GM12878 (cell line): ENCODE results near the gene CDX1. TPM values are rescaled to one million over a fixed set of nuclear protein-coding genes. Genes with fewer than 3 reads are reported as not detected.

Source experiments
- ATAC-seq: fragments of 200-7000 bp; cut with Tn5 transposase; 3 replicates; pipeline ENCODE4 v1.9.1; 2020; ENCODE audit warnings: mild to moderate bottlenecking, moderate library complexity
- BruUV-seq: library from RNA; stranded (reverse); fragments of 400-500 nt; replicated peaks from 2 replicates; lab custom pipeline; 2021; lab: Mats Ljungman, UMichigan
- CTCF ChIA-PET: fragments of 300-600 bp; sonication (Branson Sonifier 250); formaldehyde crosslinking; extraction: SDS; loops from one replicate; lab custom pipeline; 2021; ENCODE audit warnings: inconsistent platforms; lab: Yijun Ruan, JAX
- POLR2A ChIA-PET: fragments of 350-600 bp; formaldehyde crosslinking; extraction: SDS; loops from one replicate; lab custom pipeline; 2021; ENCODE audit warnings: inconsistent platforms; lab: Charles Lee
- RAD21 ChIA-PET: fragments of 300-600 bp; sonication (Branson Sonifier 250); formaldehyde crosslinking; loops from one replicate; lab custom pipeline; 2023; ENCODE audit warnings: antibody characterized with exemption; ENCODE audit not compliant: unreplicated experiment; lab: Charles Lee
- SMC1A ChIA-PET: fragments of 300-600 bp; sonication (Branson Sonifier 250); formaldehyde crosslinking; loops from one replicate; lab custom pipeline; 2023; ENCODE audit not compliant: unreplicated experiment, uncharacterized antibody; lab: Charles Lee
- DNase-seq: peaks from one replicate; pipeline ENCODE4 v3.0.0-alpha.2; 2011; ENCODE audit warnings: low read depth, low spot score
- FAIRE-seq: peaks from 3 replicates; lab custom pipeline; 2011; peaks lifted over from hg19 to GRCh38; lab: Jason Lieb, UNC
- H2AFZ ChIP-seq: 2 replicates; pipeline ENCODE4 v1.6.0; 2011; ENCODE audit warnings: low read depth, low read length, control low read depth; ENCODE audit not compliant: control insufficient read depth
- H3K27ac ChIP-seq: 2 replicates; pipeline ENCODE4 v1.5.1; 2011; ENCODE audit warnings: control low read depth; ENCODE audit not compliant: control insufficient read depth, insufficient read depth
- H3K27me3 ChIP-seq, 2 experiments: replicated peaks in 1 of 2; 2 replicates each; pipeline versions ENCODE4 v1.6.0 to v1.6.1; 2011; ENCODE audit warnings: low read length in 1 of 2; ENCODE audit not compliant: control insufficient read depth in 2 of 2, insufficient read depth in 2 of 2
- H3K36me3 ChIP-seq, 2 experiments: 2 replicates each; pipeline ENCODE4 v1.5.1; 2011; ENCODE audit warnings: low read length in 1 of 2; ENCODE audit not compliant: control insufficient read depth in 2 of 2, insufficient read depth in 2 of 2
- H3K4me1 ChIP-seq: 2 replicates; pipeline ENCODE4 v1.6.1; 2011; ENCODE audit warnings: mild to moderate bottlenecking, low read length, moderate library complexity, mixed read lengths; ENCODE audit not compliant: control insufficient read depth, insufficient read depth
- H3K4me2 ChIP-seq: 2 replicates; pipeline ENCODE4 v1.6.0; 2011; ENCODE audit warnings: control low read depth; ENCODE audit not compliant: control insufficient read depth, insufficient read depth
- H3K4me3 ChIP-seq: fragments of 200-600 bp; sonication (generic); 2 replicates; pipeline ENCODE4 v1.5.1; 2016
- H3K79me2 ChIP-seq: 2 replicates; pipeline ENCODE4 v1.6.0; 2011; ENCODE audit warnings: low read length; ENCODE audit not compliant: control insufficient read depth, insufficient read depth
- H3K9ac ChIP-seq: 2 replicates; pipeline ENCODE4 v1.8.0; 2011; ENCODE audit warnings: low read length, control low read depth, mixed read lengths; ENCODE audit not compliant: control insufficient read depth, insufficient read depth
- H3K9me3 ChIP-seq: replicated peaks from 3 replicates; pipeline ENCODE4 v1.5.1; 2011; ENCODE audit warnings: mild to moderate bottlenecking, low read length; ENCODE audit not compliant: control insufficient read depth, insufficient read depth
- H4K20me1 ChIP-seq: 2 replicates; pipeline ENCODE4 v1.6.0; 2011; ENCODE audit not compliant: control insufficient read depth, insufficient read depth
- CBFB ChIP-seq: IDR thresholded peaks from 2 replicates; pipeline ENCODE4 v1.6.1; 2016; ENCODE audit warnings: antibody characterized with exemption, low read depth
- CEBPB ChIP-seq, 2 experiments: fragments of 150-350 bp in 1 of 2; IDR thresholded peaks; 2 replicates each; pipeline ENCODE4 v1.6.1; 2012 to 2014; ENCODE audit warnings: low read depth in 2 of 2, low read length in 2 of 2, borderline replicate concordance in 1 of 2, inconsistent platforms in 1 of 2
- ESRRA ChIP-seq: IDR thresholded peaks from 2 replicates; pipeline ENCODE4 v1.6.1; 2012; ENCODE audit warnings: mild to moderate bottlenecking, low read length, improper control_type of control experiment
- LARP7 ChIP-seq: fragments of 450-650 bp; IDR thresholded peaks from 2 replicates; pipeline ENCODE4 v1.6.1; 2017; ENCODE audit warnings: mild to moderate bottlenecking
- NFIC ChIP-seq: IDR thresholded peaks from 2 replicates; pipeline ENCODE4 v1.6.1; 2012; ENCODE audit warnings: low read depth, mild to moderate bottlenecking, inconsistent platforms, low read length, moderate library complexity
- PRDM15 ChIP-seq: fragments of 450-650 bp; formaldehyde crosslinking; IDR thresholded peaks from 2 replicates; pipeline ENCODE4 v1.4.0; 2020; ENCODE audit warnings: mild to moderate bottlenecking, moderate library complexity
- REST ChIP-seq: IDR thresholded peaks from 2 replicates; pipeline ENCODE4 v1.6.1; 2012; ENCODE audit warnings: mild to moderate bottlenecking, low read depth, low read length
- SRF ChIP-seq, 2 experiments: IDR thresholded peaks; 2 replicates each; pipeline ENCODE4 v1.6.1; 2011; ENCODE audit warnings: low read depth in 2 of 2, low read length in 2 of 2, mild to moderate bottlenecking in 1 of 2, moderate library complexity in 1 of 2
- WGBS: methylation state at CpG from one replicate; pipeline ENCODE4 v1.1.6; 2016; ENCODE audit warnings: low lambda C conversion rate; ENCODE audit not compliant: insufficient replicate concordance, insufficient coverage; ENCODE audit errors: missing lambda C conversion rate; 5-methylcytosine and 5-hydroxymethylcytosine counted together
- in situ Hi-C: fragments of 300-500 bp; cut with MboI; formaldehyde crosslinking; loops from 9 replicates; pipeline ENCODE4 v1.14.3; 2018; ENCODE audit warnings: mixed read lengths
- intact Hi-C: fragments of 100-400 bp; cut with micrococcal nuclease; formaldehyde crosslinking; loops from one replicate; pipeline ENCODE4 v1.14.2; 2022; ENCODE audit not compliant: unreplicated experiment
- polyA plus RNA-seq, 11 experiments: library from polyadenylated mRNA; depleted of rRNA in 4 of 11; unstranded in 6 of 11; stranded (reverse) in 5 of 11; fragments of >200 nt; fragmentation: Nextera tagmentation in 4 of 11; fragmentation: Illumina TruSeq in 1 of 11; extraction: Ambion mirVana in 4 of 11; extraction: Trizol in 1 of 11; gene quantifications; 1 replicate in 1 of 11; 2 replicates in 10 of 11; pipeline versions ENCODE4 v1.2.1 to v1.2.3, GENCODE V29; 2011 to 2016; ENCODE audit warnings: inconsistent platforms in 2 of 11, missing spikeins in 2 of 11, low read depth in 1 of 11
- total RNA-seq, 4 experiments: library from RNA; depleted of rRNA in 3 of 4; stranded (reverse); fragments of >200 nt in 3 of 4; fragmentation: Illumina TruSeq in 1 of 4; extraction: Trizol in 1 of 4; gene quantifications; 2 replicates each; pipeline versions ENCODE4 v1.2.1 to v1.2.3, GENCODE V29; 2013 to 2021

Gene CDX1
- total and polyA plus RNA-seq, 10 of the 15 experiments (the other 5 are each of a cell fraction or from before 2014, with no cell fraction given), result not detected

GRCh38 chr5:150130493-150130922 lies 36.1 kb upstream of the CDX1 start:
- in situ Hi-C loops (no loop called here), intact Hi-C loops (loop anchor here (1.0 to 2.0 kb wide), 4 partner anchors 44 to 306 kb away; no protein-coding TSS in a partner anchor)
- RAD21 ChIA-PET, result interaction anchor here (0.8 to 2.5 kb wide), 4 partner anchors 45 to 125 kb away, joined by 4 to 9 read pairs (median 5); no protein-coding TSS in a partner anchor
- CTCF ChIA-PET, result interaction anchor here (0.7 to 3.8 kb wide), 19 partner anchors 8 to 486 kb away, joined by 3 to 30 read pairs (median 4); partner anchors contain the start of gene PDGFRB
- Histone ChIP-seq H3K27me3 (no peaks in the 10 kb centered on the region), H3K4me3 (no peak overlapping the region), H3K79me2 (no peaks in the 10 kb centered on the region), H3K4me1 (no peaks in the 10 kb centered on the region), H3K4me2 (no peak overlapping the region), H4K20me1 (no peaks in the 10 kb centered on the region), H3K9me3 (no peaks in the 10 kb centered on the region), H2AFZ (no peak overlapping the region), H3K27ac (no peak overlapping the region), H3K9ac (no peak overlapping the region), H3K36me3 (no peaks in the 10 kb centered on the region)
- TF ChIP-seq PRDM15 (CRISPR knock-in tag) (no peak), NFIC (no peak), SRF (IDR thresholded peaks at IDR 0.05; ENCODE audit: low read depth in 2 of 2, low read length in 2 of 2) (no peak), REST (no peak), CEBPB (IDR thresholded peaks at IDR 0.05; ENCODE audit: borderline replicate concordance in 1 of 2, low read depth in 2 of 2, low read length in 2 of 2) (no peak), ESRRA (no peak), LARP7 (no peak), CBFB (no peak)
- DNase-seq, result no peak
- BruUV-seq, result no TSS peak
- FAIRE-seq, result no peak
- POLR2A ChIA-PET, result no interaction called here
- SMC1A ChIA-PET, result interaction anchor here (0.7 to 4.8 kb wide), 6 partner anchors 24 to 308 kb away, joined by 3 to 22 read pairs (median 3); no protein-coding TSS in a partner anchor
- WGBS, result 50% methylated on average over 8 of the region's 8 CpGs
- ATAC-seq, result no peak
